ENCODE results near the gene PPP2R5E.

PPP2R5E gene

DNA sequence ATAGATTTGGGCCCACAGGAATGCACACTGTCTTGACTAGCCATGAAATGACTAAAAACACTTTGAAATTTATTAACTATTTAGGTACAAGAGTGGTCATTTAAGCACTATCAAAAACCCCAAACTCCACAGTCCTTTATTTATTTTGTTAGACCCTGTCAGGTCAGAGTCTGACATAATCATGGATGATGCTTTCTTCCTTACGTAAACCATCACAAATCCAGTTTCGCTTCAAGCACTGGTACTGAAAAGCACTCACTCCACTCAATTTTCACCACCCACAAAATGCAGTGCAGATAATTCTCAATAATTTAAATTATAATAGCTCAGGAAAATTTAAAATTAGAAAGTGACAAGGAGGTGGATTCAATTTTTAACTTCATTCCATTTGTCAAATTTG is 25.8 kb downstream of the PPP2R5E start:
- Histone ChIP-seq H3K4me3 (ENCODE audit: low read depth, low read length) (no peak overlapping the region), H3K27ac (ENCODE audit: low read depth, low read length) (no peak overlapping the region), H3K9me3 (ENCODE audit: control insufficient read depth, insufficient read depth, low read depth, low read length) (peaks cover 3% of the 10 kb centered on the region; the same call in 1 of the 2 replicates), H3K4me1 (ENCODE audit: control insufficient read depth, insufficient read depth, low read length) (peaks cover 8% of the 10 kb centered on the region; the same call in 1 of the 2 replicates), H3K36me3 (ENCODE audit: control insufficient read depth, insufficient read depth, low read length) (peaks cover 12% of the 10 kb centered on the region), H3K27me3 (ENCODE audit: control insufficient read depth, insufficient read depth, low read length) (no peaks in the 10 kb centered on the region), H3K9ac (ENCODE audit: low read length) (no peak overlapping the region)

- Histone ChIP-seq H3K27ac (ENCODE audit: low read depth, low read length) (no peak overlapping the region), H3K4me1 (ENCODE audit: control insufficient read depth, insufficient read depth, low read length) (peaks cover 8% of the 10 kb centered on the region; the same call in 1 of the 2 replicates)
These were observed 27.9 kb downstream of the PPP2R5E start for GRCh38 chr14:63515240-63515639.

GRCh38 chr14:63513756-63514155 is 29.4 kb downstream of the PPP2R5E start:
- Histone ChIP-seq H3K4me1 (ENCODE audit: control insufficient read depth, insufficient read depth, low read length) (peaks cover 8% of the 10 kb centered on the region; the same call in 1 of the 2 replicates), H3K9me3 (ENCODE audit: control insufficient read depth, insufficient read depth, low read depth, low read length) (no peaks in the 10 kb centered on the region), H3K27me3 (ENCODE audit: control insufficient read depth, insufficient read depth, low read length) (no peaks in the 10 kb centered on the region), H3K9ac (ENCODE audit: low read length) (no peak overlapping the region), H3K36me3 (ENCODE audit: control insufficient read depth, insufficient read depth, low read length) (no peaks in the 10 kb centered on the region), H3K27ac (ENCODE audit: low read depth, low read length) (no peak overlapping the region), H3K4me3 (ENCODE audit: low read depth, low read length) (no peak overlapping the region)

More at GRCh38 chr14:63515240-63515639, 27.9 kb downstream of the PPP2R5E start:
- Histone ChIP-seq H3K27me3 (ENCODE audit: control insufficient read depth, insufficient read depth, low read length) (no peaks in the 10 kb centered on the region), H3K4me3 (ENCODE audit: low read depth, low read length) (no peak overlapping the region), H3K36me3 (ENCODE audit: control insufficient read depth, insufficient read depth, low read length) (peaks cover 1% of the 10 kb centered on the region), H3K9ac (ENCODE audit: low read length) (no peak overlapping the region), H3K9me3 (ENCODE audit: control insufficient read depth, insufficient read depth, low read depth, low read length) (no peaks in the 10 kb centered on the region)

GRCh38 chr14:63512861-63513260 is 30.3 kb downstream of the PPP2R5E start:
- no peak overlapping the region for H3K27ac ChIP-seq (ENCODE audit: low read depth, low read length)
- no peaks in the 10 kb centered on the region for H3K27me3 ChIP-seq (ENCODE audit: control insufficient read depth, insufficient read depth, low read length)
- H3K4me1 ChIP-seq (ENCODE audit: control insufficient read depth, insufficient read depth, low read length): peaks cover 11% of the 10 kb centered on the region; the same call in 1 of the 2 replicates
- H3K4me3 ChIP-seq (ENCODE audit: low read depth, low read length): no peak overlapping the region
- no peak overlapping the region for H3K9ac ChIP-seq (ENCODE audit: low read length)
- H3K9me3 ChIP-seq (ENCODE audit: control insufficient read depth, insufficient read depth, low read depth, low read length): no peaks in the 10 kb centered on the region
- H3K36me3 ChIP-seq (ENCODE audit: control insufficient read depth, insufficient read depth, low read length): no peaks in the 10 kb centered on the region

DNA sequence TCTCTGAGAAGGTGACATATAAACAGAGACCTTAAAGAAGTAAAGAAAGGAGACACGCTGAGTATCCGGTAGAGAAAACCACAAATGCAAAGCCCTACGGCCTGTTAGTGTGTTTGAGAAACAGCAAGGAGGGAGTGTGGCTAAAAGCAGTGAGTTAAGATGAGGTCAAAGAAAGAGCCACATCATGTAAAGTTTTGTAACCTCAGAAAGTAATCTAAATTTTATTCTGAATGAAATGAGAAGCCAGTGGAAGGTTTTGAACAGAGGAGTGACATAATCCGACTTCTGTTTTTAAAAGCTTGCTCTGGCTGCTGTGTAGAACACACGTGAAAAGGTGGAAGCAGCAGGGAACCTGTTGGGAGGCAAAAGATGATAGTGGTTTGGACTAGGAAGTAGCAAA is 32.6 kb downstream of the PPP2R5E start:
- no peaks in the 10 kb centered on the region for H3K27me3 ChIP-seq (ENCODE audit: control insufficient read depth, insufficient read depth, low read length)
- H3K9me3 ChIP-seq (ENCODE audit: control insufficient read depth, insufficient read depth, low read depth, low read length): no peaks in the 10 kb centered on the region
- peaks cover 11% of the 10 kb centered on the region; the same call in 1 of the 2 replicates for H3K4me1 ChIP-seq (ENCODE audit: control insufficient read depth, insufficient read depth, low read length)
- no peak overlapping the region for H3K4me3 ChIP-seq (ENCODE audit: low read depth, low read length)
- no peak overlapping the region for H3K9ac ChIP-seq (ENCODE audit: low read length)
- H3K27ac ChIP-seq (ENCODE audit: low read depth, low read length): no peak overlapping the region
- no peaks in the 10 kb centered on the region for H3K36me3 ChIP-seq (ENCODE audit: control insufficient read depth, insufficient read depth, low read length)

GRCh38 chr14:63508033-63508432 is 35.1 kb downstream of the PPP2R5E start:
- 0 out of 2 replicates have a peak, but pooled peaks cover 3% of the 10 kb centered on the region for H3K4me1 ChIP-seq (ENCODE audit: control insufficient read depth, insufficient read depth, low read length)
- no peak overlapping the region for H3K27ac ChIP-seq (ENCODE audit: low read depth, low read length)
- H3K9ac ChIP-seq (ENCODE audit: low read length): no peak overlapping the region
- 0 out of 2 replicates have a peak, but pooled peaks cover 2% of the 10 kb centered on the region for H3K36me3 ChIP-seq (ENCODE audit: control insufficient read depth, insufficient read depth, low read length)
- H3K9me3 ChIP-seq (ENCODE audit: control insufficient read depth, insufficient read depth, low read depth, low read length): no peaks in the 10 kb centered on the region
- H3K4me3 ChIP-seq (ENCODE audit: low read depth, low read length): no peak overlapping the region
- no peaks in the 10 kb centered on the region for H3K27me3 ChIP-seq (ENCODE audit: control insufficient read depth, insufficient read depth, low read length)

- H3K4me3 ChIP-seq (ENCODE audit: low read depth, low read length): no peak overlapping the region
- H3K36me3 ChIP-seq (ENCODE audit: control insufficient read depth, insufficient read depth, low read length): 0 out of 2 replicates have a peak, but pooled peaks cover 2% of the 10 kb centered on the region
- H3K4me1 ChIP-seq (ENCODE audit: control insufficient read depth, insufficient read depth, low read length): 0 out of 2 replicates have a peak, but pooled peaks cover 3% of the 10 kb centered on the region
- no peaks in the 10 kb centered on the region for H3K9me3 ChIP-seq (ENCODE audit: control insufficient read depth, insufficient read depth, low read depth, low read length)
- H3K9ac ChIP-seq (ENCODE audit: low read length): no peak overlapping the region
- H3K27ac ChIP-seq (ENCODE audit: low read depth, low read length): no peak overlapping the region
- no peaks in the 10 kb centered on the region for H3K27me3 ChIP-seq (ENCODE audit: control insufficient read depth, insufficient read depth, low read length)
These were observed 38.5 kb downstream of the PPP2R5E start for GRCh38 chr14:63504648-63505047.

DNA sequence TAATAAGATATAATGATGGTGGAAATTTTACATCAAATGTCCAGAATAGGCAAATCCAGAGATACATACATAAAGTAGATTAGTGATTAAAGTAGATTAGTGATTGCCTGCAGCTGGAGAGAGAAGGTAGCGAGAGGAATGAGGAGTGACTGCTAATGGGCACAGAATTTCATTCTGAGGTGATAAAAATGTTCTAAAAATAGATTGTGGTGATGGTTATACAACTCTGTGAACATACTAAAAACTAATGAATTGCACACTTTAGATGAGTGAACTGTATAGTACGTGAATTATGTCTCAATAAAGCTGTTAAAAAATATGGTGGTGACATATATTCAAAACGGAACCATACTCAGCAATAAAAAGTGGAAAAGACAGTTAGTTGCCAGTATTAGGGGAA is 41.7 kb downstream of the PPP2R5E start:
- Histone ChIP-seq H3K9ac (ENCODE audit: low read length) (no peak overlapping the region), H3K27me3 (ENCODE audit: control insufficient read depth, insufficient read depth, low read length) (no peaks in the 10 kb centered on the region), H3K4me1 (ENCODE audit: control insufficient read depth, insufficient read depth, low read length) (peaks cover 3% of the 10 kb centered on the region; the same call in 1 of the 2 replicates), H3K9me3 (ENCODE audit: control insufficient read depth, insufficient read depth, low read depth, low read length) (no peaks in the 10 kb centered on the region), H3K36me3 (ENCODE audit: control insufficient read depth, insufficient read depth, low read length) (0 out of 2 replicates have a peak, but pooled peaks cover 2% of the 10 kb centered on the region), H3K4me3 (ENCODE audit: low read depth, low read length) (no peak overlapping the region), H3K27ac (ENCODE audit: low read depth, low read length) (no peak overlapping the region)

DNA sequence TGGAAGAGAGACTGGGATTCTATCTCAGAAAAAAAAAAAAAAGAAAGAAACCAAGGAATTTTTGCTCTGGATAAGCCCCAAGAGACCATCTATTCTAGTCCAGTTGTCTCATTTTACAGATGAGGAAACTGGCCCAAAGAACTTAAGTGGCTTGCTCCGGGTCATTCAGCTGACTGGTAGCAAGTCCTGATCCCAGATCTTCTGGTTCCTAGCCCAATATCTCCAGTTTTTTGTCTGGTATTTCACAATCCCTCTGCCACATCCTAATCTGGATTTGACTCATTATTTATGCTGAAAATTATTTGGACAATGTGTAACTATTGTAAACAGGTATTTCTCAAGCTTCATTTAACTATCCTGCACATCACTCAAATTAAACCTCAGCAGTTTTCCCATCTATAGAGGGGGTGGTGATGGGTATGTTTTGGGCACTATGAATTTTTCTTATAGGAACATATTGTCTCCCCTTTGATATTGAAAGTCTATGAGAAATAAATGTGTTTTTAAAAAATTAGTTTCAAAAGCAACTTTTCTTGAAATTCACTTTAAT is 43.4 kb downstream of the PPP2R5E start:
- H3K4me1 ChIP-seq (ENCODE audit: control insufficient read depth, insufficient read depth, low read length): peaks cover 3% of the 10 kb centered on the region; the same call in 1 of the 2 replicates
- no peaks in the 10 kb centered on the region for H3K27me3 ChIP-seq (ENCODE audit: control insufficient read depth, insufficient read depth, low read length)
- no peaks in the 10 kb centered on the region for H3K9me3 ChIP-seq (ENCODE audit: control insufficient read depth, insufficient read depth, low read depth, low read length)
- H3K9ac ChIP-seq (ENCODE audit: low read length): no peak overlapping the region
- no peak overlapping the region for H3K27ac ChIP-seq (ENCODE audit: low read depth, low read length)
- no peak overlapping the region for H3K4me3 ChIP-seq (ENCODE audit: low read depth, low read length)
- 0 out of 2 replicates have a peak, but pooled peaks cover 2% of the 10 kb centered on the region for H3K36me3 ChIP-seq (ENCODE audit: control insufficient read depth, insufficient read depth, low read length)

GRCh38 chr14:63496837-63497400 is 46.3 kb downstream of the PPP2R5E start:
- Histone ChIP-seq H3K36me3 (ENCODE audit: control insufficient read depth, insufficient read depth, low read length) (no peaks in the 10 kb centered on the region), H3K4me3 (ENCODE audit: low read depth, low read length) (no peak overlapping the region), H3K4me1 (ENCODE audit: control insufficient read depth, insufficient read depth, low read length) (peaks cover 14% of the 10 kb centered on the region)

DNA sequence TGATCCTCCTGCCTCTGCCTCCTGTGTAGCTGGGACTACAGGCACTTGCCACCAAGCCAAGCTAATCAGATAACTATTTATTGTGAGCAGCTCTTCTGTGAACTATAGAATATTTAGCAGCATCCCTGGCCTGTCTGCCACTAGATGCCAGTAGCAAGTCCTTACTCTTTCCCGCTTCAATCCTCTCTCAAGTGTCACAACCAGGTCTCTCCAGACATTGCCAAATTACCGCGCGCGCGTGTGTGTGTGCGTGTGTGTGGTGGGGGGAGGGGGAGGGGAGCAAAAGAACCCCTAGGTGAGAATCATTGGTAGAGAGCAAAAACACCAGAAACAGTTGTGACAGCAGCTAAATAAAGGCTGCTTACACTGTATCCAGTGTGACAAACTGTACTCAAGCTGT is 49.9 kb downstream of the PPP2R5E start:
- no peaks in the 10 kb centered on the region for H3K27me3 ChIP-seq (ENCODE audit: control insufficient read depth, insufficient read depth, low read length)
- no peaks in the 10 kb centered on the region for H3K9me3 ChIP-seq (ENCODE audit: control insufficient read depth, insufficient read depth, low read depth, low read length)
- H3K4me1 ChIP-seq (ENCODE audit: control insufficient read depth, insufficient read depth, low read length): peaks cover 14% of the 10 kb centered on the region
- H3K27ac ChIP-seq (ENCODE audit: low read depth, low read length): no peak overlapping the region
- no peak overlapping the region for H3K9ac ChIP-seq (ENCODE audit: low read length)
- no peak overlapping the region for H3K4me3 ChIP-seq (ENCODE audit: low read depth, low read length)
- H3K36me3 ChIP-seq (ENCODE audit: control insufficient read depth, insufficient read depth, low read length): no peaks in the 10 kb centered on the region

More at GRCh38 chr14:63496837-63497400, 46.3 kb downstream of the PPP2R5E start:
- H3K27me3 ChIP-seq (ENCODE audit: control insufficient read depth, insufficient read depth, low read length): no peaks in the 10 kb centered on the region
- H3K27ac ChIP-seq (ENCODE audit: low read depth, low read length): no peak overlapping the region
- H3K9me3 ChIP-seq (ENCODE audit: control insufficient read depth, insufficient read depth, low read depth, low read length): no peaks in the 10 kb centered on the region
- H3K9ac ChIP-seq (ENCODE audit: low read length): no peak overlapping the region

Measured in HUES6 (cell line).